ENCODE results near the gene HIPK2.

DNA sequence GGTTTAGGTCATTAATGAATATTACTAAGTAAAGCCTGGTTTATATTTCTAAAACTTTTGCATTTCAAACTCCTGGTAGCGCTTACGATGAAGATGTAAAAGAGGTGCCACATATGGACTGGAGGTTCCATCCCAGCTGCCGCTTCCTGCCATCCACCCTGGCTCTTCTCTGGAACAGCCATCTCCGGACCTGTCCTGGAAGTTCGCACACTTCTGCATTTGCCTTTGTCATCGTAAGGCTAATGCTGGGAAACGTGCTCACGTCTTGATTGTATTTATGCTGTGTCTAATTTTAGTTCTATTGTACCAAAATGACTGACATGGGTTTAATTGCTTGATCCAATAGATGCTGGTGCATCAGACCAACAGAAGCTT is 103.1 kb downstream of the HIPK2 start:
- TF ChIP-seq, protein P1, sequence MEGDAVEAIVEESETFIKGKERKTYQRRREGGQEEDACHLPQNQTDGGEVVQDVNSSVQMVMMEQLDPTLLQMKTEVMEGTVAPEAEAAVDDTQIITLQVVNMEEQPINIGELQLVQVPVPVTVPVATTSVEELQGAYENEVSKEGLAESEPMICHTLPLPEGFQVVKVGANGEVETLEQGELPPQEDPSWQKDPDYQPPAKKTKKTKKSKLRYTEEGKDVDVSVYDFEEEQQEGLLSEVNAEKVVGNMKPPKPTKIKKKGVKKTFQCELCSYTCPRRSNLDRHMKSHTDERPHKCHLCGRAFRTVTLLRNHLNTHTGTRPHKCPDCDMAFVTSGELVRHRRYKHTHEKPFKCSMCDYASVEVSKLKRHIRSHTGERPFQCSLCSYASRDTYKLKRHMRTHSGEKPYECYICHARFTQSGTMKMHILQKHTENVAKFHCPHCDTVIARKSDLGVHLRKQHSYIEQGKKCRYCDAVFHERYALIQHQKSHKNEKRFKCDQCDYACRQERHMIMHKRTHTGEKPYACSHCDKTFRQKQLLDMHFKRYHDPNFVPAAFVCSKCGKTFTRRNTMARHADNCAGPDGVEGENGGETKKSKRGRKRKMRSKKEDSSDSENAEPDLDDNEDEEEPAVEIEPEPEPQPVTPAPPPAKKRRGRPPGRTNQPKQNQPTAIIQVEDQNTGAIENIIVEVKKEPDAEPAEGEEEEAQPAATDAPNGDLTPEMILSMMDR (conservative IDR thresholded peaks at IDR 0.05) = no peak
- no peak for TF ChIP-seq EZH2 (IDR thresholded peaks at IDR 0.05; ENCODE audit: low read depth)
